GM12864 (cell line): ENCODE measurements around the gene PIK3R5.

Experiments used
- DNase-seq: peaks from one replicate; pipeline ENCODE4 v3.0.0-alpha.2; 2011; ENCODE audit warnings: low read depth
- H3K4me3 ChIP-seq: 2 replicates; pipeline ENCODE4 v1.5.1; 2011; ENCODE audit warnings: mild to moderate bottlenecking, low read depth, low read length, control low read depth
- CTCF ChIP-seq: IDR thresholded peaks from 2 replicates; pipeline ENCODE4 v1.5.1; 2011; ENCODE audit warnings: low read depth, mild to moderate bottlenecking, moderate library complexity, low read length, control low read depth, inconsistent platforms; ENCODE audit errors: missing control alignments

Gene PIK3R5

DNA sequence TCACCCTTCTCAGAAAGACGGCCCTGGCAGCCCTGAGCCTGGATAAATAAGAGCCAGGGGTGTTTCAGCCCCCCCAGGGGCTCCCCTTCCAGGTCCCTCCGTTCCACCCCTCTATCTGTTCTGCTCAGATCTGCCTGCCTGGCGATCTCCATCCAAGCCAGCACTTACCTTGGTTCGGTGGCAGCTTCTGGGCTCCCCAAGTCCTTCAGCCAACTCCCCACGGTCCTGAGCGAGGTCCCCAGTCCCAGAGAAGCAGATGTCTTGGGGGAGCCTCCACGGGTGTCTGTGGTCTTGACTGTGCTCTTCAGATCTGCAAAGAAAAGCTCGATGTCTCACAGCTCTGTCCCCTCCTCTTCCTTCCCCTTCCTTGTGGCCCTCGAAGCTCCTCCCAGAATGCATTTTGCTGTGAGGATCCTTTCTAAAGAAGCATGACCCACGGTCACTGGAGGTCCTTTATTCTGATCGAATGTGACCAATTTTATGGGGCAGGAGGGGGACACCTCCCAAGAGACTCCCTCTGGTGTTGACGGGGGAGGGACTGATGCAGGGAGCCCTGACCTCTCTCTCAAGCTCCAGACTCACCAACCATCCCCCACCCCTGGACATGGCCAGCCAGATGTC, 98.0 kb downstream of the PIK3R5 start, which contains the start of gene PIK3R6:
PIK3R6 (minus strand) TSS at position 314 of the 621 bp plus-strand sequence. CDS start 17,880 bp downstream, outside the sequence.
- TF ChIP-seq CTCF: no peak
- no peak for DNase-seq
- peak within 1 kb of the TSS; percentile 84 for H3K4me3 ChIP-seq

DNA sequence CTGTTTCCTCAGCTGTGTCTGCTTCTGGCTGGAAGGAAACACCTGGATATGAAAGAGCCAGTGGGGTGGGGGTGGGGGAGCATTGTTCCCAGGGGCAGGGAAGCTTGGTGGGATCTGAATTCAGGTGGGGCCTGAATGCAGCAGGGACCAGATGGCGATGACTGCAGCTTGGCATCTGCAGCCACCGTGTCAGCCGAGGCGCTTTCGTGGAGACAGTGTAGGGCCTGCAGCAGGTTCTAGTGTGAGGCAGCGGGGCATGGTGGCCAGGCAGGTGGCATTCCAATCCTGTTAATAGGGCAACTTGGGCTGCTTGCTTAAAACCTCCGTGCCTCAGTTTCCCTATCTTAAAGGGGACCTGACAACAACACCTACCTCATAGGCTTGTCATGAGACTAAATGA, 99.7 kb downstream of the PIK3R5 start:
- TF ChIP-seq CTCF: no peak
- no peak for DNase-seq
- peak overlapping the region; percentile 84 for H3K4me3 ChIP-seq

GRCh38 chr17:8865385-8865784, 100.1 kb downstream of the PIK3R5 start:
- peak overlapping the region; percentile 84 for H3K4me3 ChIP-seq
- no peak for DNase-seq
- no peak for TF ChIP-seq CTCF

GRCh38 chr17:8862213-8863056, 103.1 kb downstream of the PIK3R5 start:
- no peak for DNase-seq
- no peak for TF ChIP-seq CTCF
- H3K4me3 ChIP-seq: peak overlapping the region; percentile 34; the same call in 1 of the 2 replicates

DNA sequence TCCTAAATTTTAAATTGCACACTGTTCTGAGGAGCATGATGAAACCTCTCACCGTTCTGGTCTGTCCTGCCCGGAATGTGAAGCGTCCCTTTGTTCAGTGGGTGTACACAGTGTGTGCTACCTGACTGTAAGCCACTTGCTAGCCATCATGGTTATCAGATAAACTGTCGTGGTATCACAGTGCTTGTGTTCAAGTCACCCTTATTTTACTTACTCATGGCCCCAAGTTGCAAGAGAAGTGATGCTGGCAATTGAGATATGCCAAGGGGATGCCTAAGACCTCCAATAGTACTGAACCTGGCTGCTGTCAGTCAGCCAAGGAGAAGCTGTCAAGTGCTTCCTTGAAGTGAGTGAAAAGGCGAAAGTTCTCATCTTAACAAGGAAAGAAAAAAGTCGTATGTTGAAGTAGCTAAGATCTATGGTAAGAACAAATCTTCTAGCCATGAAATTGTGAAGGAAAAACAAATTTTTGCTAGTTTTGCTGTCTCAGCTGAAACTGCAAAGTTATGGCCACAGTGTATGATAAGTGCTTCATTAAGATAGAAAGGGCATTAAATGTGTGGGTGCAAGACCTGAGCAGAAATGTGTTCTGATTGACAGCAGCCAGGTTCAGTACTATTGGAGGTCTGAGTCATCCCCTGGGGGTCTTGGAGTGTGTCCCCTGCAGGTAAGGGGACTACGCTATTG, 103.9 kb downstream of the PIK3R5 start:
- peak overlapping the region; percentile 34; the same call in 1 of the 2 replicates for H3K4me3 ChIP-seq
- TF ChIP-seq CTCF: no peak
- no peak for DNase-seq

GRCh38 chr17:8859804-8860430, 105.6 kb downstream of the PIK3R5 start:
- TF ChIP-seq CTCF: no peak
- H3K4me3 ChIP-seq: peak overlapping the region; percentile 18; the same call in 1 of the 2 replicates
- DNase-seq: no peak
